GM12878 (cell line): ENCODE measurements around the gene ERVK3-1. TPM values are rescaled to one million over a fixed set of nuclear protein-coding genes. Genes with fewer than 3 reads are reported as not detected.
A peak's percentile ranks its signal among the peaks of the same experiment; 100 is the strongest.

ENCODE experiments used
- ATF3 ChIP-seq: IDR thresholded peaks from 2 replicates; pipeline ENCODE4 v1.6.1; 2011; ENCODE audit warnings: low read depth, mild to moderate bottlenecking, low read length, moderate library complexity, borderline replicate concordance; ENCODE audit errors: extremely low read depth
- BHLHE40 ChIP-seq, 2 experiments: fragments of 450-650 bp in 1 of 2; IDR thresholded peaks; 2 replicates each; pipeline ENCODE4 v1.6.1; 2011 to 2017; ENCODE audit warnings: low read depth in 2 of 2, borderline replicate concordance in 1 of 2, improper control_type of control experiment in 1 of 2, low read length in 1 of 2, mild to moderate bottlenecking in 1 of 2
- CEBPB ChIP-seq, 2 experiments: fragments of 150-350 bp in 1 of 2; IDR thresholded peaks; 2 replicates each; pipeline ENCODE4 v1.6.1; 2012 to 2014; ENCODE audit warnings: low read depth in 2 of 2, low read length in 2 of 2, borderline replicate concordance in 1 of 2, inconsistent platforms in 1 of 2
- CTCF ChIP-seq, 3 experiments: IDR thresholded peaks in 2 of 3; conservative IDR thresholded peaks in 1 of 3; 2 replicates each; pipeline ENCODE4 v1.5.1; 2011; ENCODE audit warnings: low read depth in 3 of 3, low read length in 3 of 3, mild to moderate bottlenecking in 3 of 3, control low read depth in 2 of 3, moderate library complexity in 2 of 3, inconsistent platforms in 1 of 3, mixed read lengths in 1 of 3; ENCODE audit not compliant: control insufficient read depth in 2 of 3, insufficient read depth in 1 of 3; ENCODE audit errors: extremely low read depth in 1 of 3
- GATAD2B ChIP-seq: fragments of 450-650 bp; conservative IDR thresholded peaks from 2 replicates; pipeline ENCODE4 v1.6.1; 2017; ENCODE audit warnings: low read depth, mild to moderate bottlenecking, moderate library complexity
- IRF3 ChIP-seq: fragments of 450-650 bp; IDR thresholded peaks from 2 replicates; pipeline ENCODE4 v1.6.1; 2014; ENCODE audit warnings: mild to moderate bottlenecking
- LARP7 ChIP-seq: fragments of 450-650 bp; IDR thresholded peaks from 2 replicates; pipeline ENCODE4 v1.6.1; 2017; ENCODE audit warnings: mild to moderate bottlenecking
- MAX ChIP-seq: IDR thresholded peaks from 2 replicates; pipeline ENCODE4 v1.6.1; 2012; ENCODE audit warnings: low read depth, low read length, improper control_type of control experiment
- PAX8 ChIP-seq: fragments of 450-650 bp; IDR thresholded peaks from 2 replicates; pipeline ENCODE4 v1.6.1; 2017; ENCODE audit warnings: mild to moderate bottlenecking, moderate library complexity
- POLR2AphosphoS5 ChIP-seq: IDR thresholded peaks from 2 replicates; pipeline ENCODE4 v1.6.1; 2011; ENCODE audit warnings: mild to moderate bottlenecking, low read length, inconsistent platforms
- RBBP5 ChIP-seq: fragments of 200-600 bp; sonication (generic); conservative IDR thresholded peaks from 2 replicates; pipeline ENCODE4 v1.6.1; 2016
- RFX5 ChIP-seq: IDR thresholded peaks from 2 replicates; pipeline ENCODE4 v1.6.1; 2011; ENCODE audit warnings: low read depth, low read length, improper control_type of control experiment
- SMAD1 ChIP-seq: fragments of 450-650 bp; IDR thresholded peaks from 2 replicates; pipeline ENCODE4 v1.6.1; 2018; ENCODE audit warnings: mild to moderate bottlenecking, low read depth; ENCODE audit not compliant: partially characterized antibody
- SMC3 ChIP-seq: IDR thresholded peaks from 2 replicates; pipeline ENCODE4 v1.6.1; 2011; ENCODE audit warnings: low read length, improper control_type of control experiment, borderline replicate concordance
- TBL1XR1 ChIP-seq: IDR thresholded peaks from 2 replicates; pipeline ENCODE4 v1.6.1; 2012; ENCODE audit warnings: low read depth, low read length, improper control_type of control experiment
- TCF12 ChIP-seq: IDR thresholded peaks from 2 replicates; pipeline ENCODE4 v1.6.1; 2011; ENCODE audit warnings: low read depth, mild to moderate bottlenecking, low read length
- USF2 ChIP-seq: IDR thresholded peaks from 2 replicates; pipeline ENCODE4 v1.6.1; 2011; ENCODE audit warnings: low read depth, low read length, improper control_type of control experiment, borderline replicate concordance
- ZNF592 ChIP-seq: fragments of 450-650 bp; IDR thresholded peaks from 2 replicates; pipeline ENCODE4 v1.6.1; 2017; ENCODE audit warnings: mild to moderate bottlenecking, moderate library complexity
- ZNF622 ChIP-seq: fragments of 450-650 bp; IDR thresholded peaks from 2 replicates; pipeline ENCODE4 v1.6.1; 2017; ENCODE audit warnings: mild to moderate bottlenecking, inconsistent platforms
- ZSCAN29 ChIP-seq: fragments of 450-650 bp; IDR thresholded peaks from 2 replicates; pipeline ENCODE4 v1.6.1; 2017; ENCODE audit warnings: mild to moderate bottlenecking, moderate library complexity
- polyA plus RNA-seq, 11 experiments: library from polyadenylated mRNA; depleted of rRNA in 4 of 11; unstranded in 6 of 11; stranded (reverse) in 5 of 11; fragments of >200 nt; fragmentation: Nextera tagmentation in 4 of 11; fragmentation: Illumina TruSeq in 1 of 11; extraction: Ambion mirVana in 4 of 11; extraction: Trizol in 1 of 11; gene quantifications; 1 replicate in 1 of 11; 2 replicates in 10 of 11; pipeline versions ENCODE4 v1.2.1 to v1.2.3, GENCODE V29; 2011 to 2016; ENCODE audit warnings: inconsistent platforms in 2 of 11, missing spikeins in 2 of 11, low read depth in 1 of 11
- total RNA-seq, 4 experiments: library from RNA; depleted of rRNA in 3 of 4; stranded (reverse); fragments of >200 nt in 3 of 4; fragmentation: Illumina TruSeq in 1 of 4; extraction: Trizol in 1 of 4; gene quantifications; 2 replicates each; pipeline versions ENCODE4 v1.2.1 to v1.2.3, GENCODE V29; 2013 to 2021

ERVK3-1 gene
- total and polyA plus RNA-seq, 10 of the 15 experiments (the other 5 are each of a cell fraction or from before 2014, with no cell fraction given): 59.3 to 172 (median 95.8) TPM

- TF ChIP-seq ZNF592 (no peak), IRF3 (no peak), ZNF622 (no peak), SMAD1 (no peak), CEBPB (IDR thresholded peaks at IDR 0.05; ENCODE audit: borderline replicate concordance in 1 of 2, low read depth in 2 of 2, low read length in 2 of 2) (no peak), PAX8 (no peak), POLR2AphosphoS5 (peak; percentile 54; the same call in 1 of the 2 replicates), ZSCAN29 (no peak), BHLHE40 (IDR thresholded peaks at IDR 0.05; ENCODE audit: borderline replicate concordance in 1 of 2, low read depth in 2 of 2, low read length in 1 of 2) (peak; percentile 96), MAX (peak; percentile 10; the same call in 1 of the 2 replicates), LARP7 (peak; percentile 76; the same call in 1 of the 2 replicates), GATAD2B (peak; percentile 79), USF2 (no peak), TBL1XR1 (no peak), RFX5 (no peak), RBBP5 (no peak), TCF12 (0 out of 2 replicates have a peak, but pooled peaks have one; percentile 4), ATF3 (no peak), SMC3 (no peak), CTCF (IDR thresholded peaks at IDR 0.05 in 2 of 3, conservative IDR thresholded peaks at IDR 0.05 in 1 of 3; ENCODE audit: control insufficient read depth in 2 of 3, extremely low read depth in 1 of 3, insufficient read depth in 1 of 3, low read depth in 3 of 3, low read length in 3 of 3) (no peak)
Measured at GRCh38 chr19:58346961-58347929, 42.1 kb downstream of the ERVK3-1 start (continued).
